ENCODE data around the gene DTX3.

- no peak for TF ChIP-seq SUZ12 (IDR thresholded peaks at IDR 0.05; ENCODE audit: extremely low read depth, insufficient read depth, insufficient read length)
- TF ChIP-seq ZNF274 (IDR thresholded peaks at IDR 0.05; ENCODE audit: low read depth, low read length), result no peak
- no peak for TF ChIP-seq YY1 (IDR thresholded peaks at IDR 0.05; ENCODE audit: insufficient read depth, insufficient read length)
Observed at GRCh38 chr12:57612711-57613426, 8.2 kb downstream of the DTX3 start.
